Measurements from ENCODE around the gene SPON1. TPM values are rescaled to one million over a fixed set of nuclear protein-coding genes. Genes with fewer than 3 reads are reported as not detected.

The SPON1 gene
- total RNA-seq, 1 experiment from 2014 or later: 0.20 TPM

DNA sequence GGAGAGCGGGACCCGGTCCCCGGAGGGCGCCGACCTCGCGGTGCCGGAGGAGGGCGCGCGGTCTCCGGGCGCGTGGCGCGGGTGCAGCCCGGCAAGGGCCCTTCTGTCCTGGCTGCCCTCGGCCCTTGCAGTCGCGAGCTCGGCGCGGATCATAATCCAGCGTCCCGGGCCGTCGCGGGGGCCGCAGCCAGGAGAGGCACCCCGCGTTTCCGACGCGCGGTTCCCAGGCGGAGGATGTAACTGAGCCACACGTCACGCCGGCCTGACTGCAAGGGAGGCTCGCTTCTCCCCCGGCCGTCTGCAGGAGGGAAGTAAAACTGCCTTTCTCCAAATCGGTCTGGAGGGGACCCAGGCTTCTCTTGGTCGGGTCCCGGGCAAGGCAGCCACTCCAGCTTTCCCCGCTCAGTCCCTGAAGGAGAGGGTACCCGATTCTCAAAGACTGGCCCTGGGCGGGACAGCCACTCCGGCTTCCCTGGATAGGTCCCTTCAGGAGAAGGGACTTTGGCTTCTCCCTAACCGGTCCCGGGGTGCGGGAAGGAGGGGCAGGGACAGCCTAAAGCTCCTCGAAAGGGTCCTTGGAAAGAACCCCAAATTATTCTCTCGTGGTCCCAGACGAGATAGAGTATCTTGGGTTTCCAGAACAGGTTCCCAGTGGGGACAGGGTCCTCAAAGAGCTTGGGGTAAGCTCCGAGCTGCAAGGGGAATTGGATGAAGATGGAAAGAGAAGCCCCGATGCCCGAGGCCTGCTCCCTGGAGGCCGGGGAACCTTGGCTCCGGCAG, 836 bp downstream of the SPON1 start:
- Histone ChIP-seq H2BK12ac (ENCODE audit: insufficient read length, low read depth, low read length) (no peak overlapping the region), H3K14ac (ENCODE audit: insufficient read depth, low read length) (peak overlapping the region; percentile 39; the same call in 1 of the 2 replicates), H4K5ac (ENCODE audit: insufficient read length, low read depth, low read length) (no peak overlapping the region), H2BK15ac (ENCODE audit: low read depth, low read length) (no peak overlapping the region), H3T11ph (ENCODE audit: low read length) (no peak overlapping the region), H3K4ac (ENCODE audit: low read depth, low read length) (no peak overlapping the region), H3K79me1 (ENCODE audit: insufficient read depth, low read depth, low read length, poor library complexity, severe bottlenecking) (no peaks in the 10 kb centered on the region), H3K4me1 (ENCODE audit: insufficient read depth, low read length) (no peaks in the 10 kb centered on the region), H3K18ac (ENCODE audit: insufficient read length, low read depth, low read length) (no peak overlapping the region), H2AK5ac (ENCODE audit: insufficient read length, low read length) (no peak overlapping the region), H3K4me2 (ENCODE audit: insufficient read depth, insufficient read length, low read length) (peak overlapping the region; percentile 77), H2BK20ac (ENCODE audit: low read depth, low read length, poor library complexity, severe bottlenecking) (no peak overlapping the region), H2BK5ac (ENCODE audit: insufficient read length, low read length) (no peak overlapping the region), H3K27me3 (ENCODE audit: insufficient read depth, low read length) (peaks cover 48% of the 10 kb centered on the region), H3K27ac (ENCODE audit: insufficient read length, low read depth, low read length) (no peak overlapping the region), H4K20me1 (ENCODE audit: control insufficient read depth, insufficient read depth, insufficient read length) (no peaks in the 10 kb centered on the region), H3K9ac (ENCODE audit: extremely low read depth, insufficient read length, low read length) (no peak overlapping the region), H4K8ac (replicated peaks; ENCODE audit: insufficient read length, low read depth, low read length) (no peak overlapping the region), H3K23me2 (ENCODE audit: insufficient read length, low read depth, low read length, poor library complexity, severe bottlenecking) (peaks cover 24% of the 10 kb centered on the region), H3K56ac (ENCODE audit: insufficient read length, low read depth, low read length) (no peak overlapping the region), H2BK120ac (ENCODE audit: low read depth, low read length, poor library complexity, severe bottlenecking) (no peak overlapping the region), H2AFZ (ENCODE audit: low read length) (no peak overlapping the region), H4K91ac (ENCODE audit: insufficient read length, low read depth, low read length) (no peak overlapping the region), H3K9me3 (ENCODE audit: control insufficient read depth, low read depth, low read length) (no peaks in the 10 kb centered on the region), H3K79me2 (ENCODE audit: insufficient read depth, low read length) (no peaks in the 10 kb centered on the region), H3K23ac (ENCODE audit: insufficient read length, low read depth, low read length) (no peak overlapping the region)
- H3K27ac Mint-ChIP-seq: no peak overlapping the region
- no peaks in the 10 kb centered on the region; a peak in 1 of 7 replicates for H3K36me3 Mint-ChIP-seq (ENCODE audit: insufficient read depth in 1 of 3, low read depth in 3 of 3)
- peak overlapping the region; percentile 53 to 85 for H3K4me3 Mint-ChIP-seq
- H3K4me1 Mint-ChIP-seq: peaks cover 31 to 46% of the 10 kb centered on the region in 2 experiments
- WGBS (ENCODE audit: extremely low coverage, insufficient read length, low lambda C conversion rate): no CpG with 5 or more reads among the region's 60 CpGs
- no peak for TF ChIP-seq CTCF (conservative IDR thresholded peaks at IDR 0.05)
- H3K27me3 Mint-ChIP-seq (ENCODE audit: low read depth): peaks cover 93% of the 10 kb centered on the region
- peak; percentile 49 for DNase-seq
- no peaks in the 10 kb centered on the region for H3K9me3 Mint-ChIP-seq

Measured in H9 (cell line).